ENCODE measurements around the gene DYNC1H1.

DNA sequence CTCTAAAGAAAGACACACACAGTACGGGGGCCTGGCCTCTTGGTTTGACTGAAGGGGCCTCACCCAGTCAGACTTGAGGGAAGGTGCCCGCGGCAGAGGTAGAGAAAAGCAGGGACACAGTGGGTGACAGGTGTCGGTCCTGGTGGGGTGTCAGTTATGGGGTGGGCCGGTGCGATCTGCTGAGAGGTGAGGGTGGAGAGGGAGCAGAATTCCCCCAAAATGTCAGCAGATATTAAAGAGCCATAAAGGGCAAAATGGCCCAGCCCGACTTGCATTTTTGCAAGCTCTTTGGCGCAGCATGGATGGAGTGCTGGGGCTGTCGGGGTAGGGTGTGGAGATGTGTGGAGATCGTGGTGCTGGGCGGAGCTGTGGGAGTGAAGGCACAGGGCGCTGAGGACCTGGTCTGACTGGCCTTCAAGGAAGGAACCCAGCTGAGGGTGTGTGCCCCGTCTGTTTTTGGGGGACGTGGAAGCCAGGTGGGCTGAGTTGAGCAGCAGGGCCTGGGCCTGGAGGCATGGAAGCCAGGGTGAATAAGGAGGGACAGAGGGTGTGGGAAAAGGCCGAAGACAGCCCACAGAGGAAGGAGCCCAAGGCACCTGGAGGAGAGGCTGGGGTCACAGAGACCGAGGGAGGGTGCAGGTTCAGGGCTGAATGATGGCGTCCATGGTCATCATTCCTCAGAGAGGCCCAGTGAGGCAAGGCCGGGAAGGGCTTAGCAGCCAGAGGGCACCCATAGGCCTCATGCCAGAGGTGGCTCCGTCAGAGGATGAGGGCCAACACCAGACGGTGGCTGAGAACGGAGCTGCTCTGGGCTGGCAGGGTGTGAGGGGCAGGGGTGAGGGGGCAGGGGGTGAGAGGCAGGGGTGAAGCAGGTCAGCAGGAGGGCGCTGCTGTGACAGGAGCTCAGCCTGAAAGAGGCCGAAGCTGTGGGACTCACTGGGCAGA lies 48.2 kb upstream of the DYNC1H1 start:
- TF ChIP-seq ZNF10 (tag by site-specific recombination; IDR thresholded peaks at IDR 0.05) (no peak), ZNF184 (tag by site-specific recombination; IDR thresholded peaks at IDR 0.05) (no peak)
- TF ChIP-seq, protein P1, sequence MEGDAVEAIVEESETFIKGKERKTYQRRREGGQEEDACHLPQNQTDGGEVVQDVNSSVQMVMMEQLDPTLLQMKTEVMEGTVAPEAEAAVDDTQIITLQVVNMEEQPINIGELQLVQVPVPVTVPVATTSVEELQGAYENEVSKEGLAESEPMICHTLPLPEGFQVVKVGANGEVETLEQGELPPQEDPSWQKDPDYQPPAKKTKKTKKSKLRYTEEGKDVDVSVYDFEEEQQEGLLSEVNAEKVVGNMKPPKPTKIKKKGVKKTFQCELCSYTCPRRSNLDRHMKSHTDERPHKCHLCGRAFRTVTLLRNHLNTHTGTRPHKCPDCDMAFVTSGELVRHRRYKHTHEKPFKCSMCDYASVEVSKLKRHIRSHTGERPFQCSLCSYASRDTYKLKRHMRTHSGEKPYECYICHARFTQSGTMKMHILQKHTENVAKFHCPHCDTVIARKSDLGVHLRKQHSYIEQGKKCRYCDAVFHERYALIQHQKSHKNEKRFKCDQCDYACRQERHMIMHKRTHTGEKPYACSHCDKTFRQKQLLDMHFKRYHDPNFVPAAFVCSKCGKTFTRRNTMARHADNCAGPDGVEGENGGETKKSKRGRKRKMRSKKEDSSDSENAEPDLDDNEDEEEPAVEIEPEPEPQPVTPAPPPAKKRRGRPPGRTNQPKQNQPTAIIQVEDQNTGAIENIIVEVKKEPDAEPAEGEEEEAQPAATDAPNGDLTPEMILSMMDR (tag by site-specific recombination; IDR thresholded peaks at IDR 0.05): no peak
- TF ChIP-seq, protein P2, sequence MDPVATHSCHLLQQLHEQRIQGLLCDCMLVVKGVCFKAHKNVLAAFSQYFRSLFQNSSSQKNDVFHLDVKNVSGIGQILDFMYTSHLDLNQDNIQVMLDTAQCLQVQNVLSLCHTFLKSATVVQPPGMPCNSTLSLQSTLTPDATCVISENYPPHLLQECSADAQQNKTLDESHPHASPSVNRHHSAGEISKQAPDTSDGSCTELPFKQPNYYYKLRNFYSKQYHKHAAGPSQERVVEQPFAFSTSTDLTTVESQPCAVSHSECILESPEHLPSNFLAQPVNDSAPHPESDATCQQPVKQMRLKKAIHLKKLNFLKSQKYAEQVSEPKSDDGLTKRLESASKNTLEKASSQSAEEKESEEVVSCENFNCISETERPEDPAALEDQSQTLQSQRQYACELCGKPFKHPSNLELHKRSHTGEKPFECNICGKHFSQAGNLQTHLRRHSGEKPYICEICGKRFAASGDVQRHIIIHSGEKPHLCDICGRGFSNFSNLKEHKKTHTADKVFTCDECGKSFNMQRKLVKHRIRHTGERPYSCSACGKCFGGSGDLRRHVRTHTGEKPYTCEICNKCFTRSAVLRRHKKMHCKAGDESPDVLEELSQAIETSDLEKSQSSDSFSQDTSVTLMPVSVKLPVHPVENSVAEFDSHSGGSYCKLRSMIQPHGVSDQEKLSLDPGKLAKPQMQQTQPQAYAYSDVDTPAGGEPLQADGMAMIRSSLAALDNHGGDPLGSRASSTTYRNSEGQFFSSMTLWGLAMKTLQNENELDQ (tag by site-specific recombination; IDR thresholded peaks at IDR 0.05; ENCODE audit: low read depth): no peak
- TF ChIP-seq, protein P3, sequence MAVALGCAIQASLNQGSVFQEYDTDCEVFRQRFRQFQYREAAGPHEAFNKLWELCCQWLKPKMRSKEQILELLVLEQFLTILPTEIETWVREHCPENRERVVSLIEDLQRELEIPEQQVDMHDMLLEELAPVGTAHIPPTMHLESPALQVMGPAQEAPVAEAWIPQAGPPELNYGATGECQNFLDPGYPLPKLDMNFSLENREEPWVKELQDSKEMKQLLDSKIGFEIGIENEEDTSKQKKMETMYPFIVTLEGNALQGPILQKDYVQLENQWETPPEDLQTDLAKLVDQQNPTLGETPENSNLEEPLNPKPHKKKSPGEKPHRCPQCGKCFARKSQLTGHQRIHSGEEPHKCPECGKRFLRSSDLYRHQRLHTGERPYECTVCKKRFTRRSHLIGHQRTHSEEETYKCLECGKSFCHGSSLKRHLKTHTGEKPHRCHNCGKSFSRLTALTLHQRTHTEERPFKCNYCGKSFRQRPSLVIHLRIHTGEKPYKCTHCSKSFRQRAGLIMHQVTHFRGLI (tag by site-specific recombination; IDR thresholded peaks at IDR 0.05): no peak
